ENCODE results near the gene SPACDR.
"Not testable (repeated sequence)": the region's sequence is repeated elsewhere in the genome, so short reads cannot be mapped to it uniquely, and the experiment has no call there.

SPACDR gene

DNA sequence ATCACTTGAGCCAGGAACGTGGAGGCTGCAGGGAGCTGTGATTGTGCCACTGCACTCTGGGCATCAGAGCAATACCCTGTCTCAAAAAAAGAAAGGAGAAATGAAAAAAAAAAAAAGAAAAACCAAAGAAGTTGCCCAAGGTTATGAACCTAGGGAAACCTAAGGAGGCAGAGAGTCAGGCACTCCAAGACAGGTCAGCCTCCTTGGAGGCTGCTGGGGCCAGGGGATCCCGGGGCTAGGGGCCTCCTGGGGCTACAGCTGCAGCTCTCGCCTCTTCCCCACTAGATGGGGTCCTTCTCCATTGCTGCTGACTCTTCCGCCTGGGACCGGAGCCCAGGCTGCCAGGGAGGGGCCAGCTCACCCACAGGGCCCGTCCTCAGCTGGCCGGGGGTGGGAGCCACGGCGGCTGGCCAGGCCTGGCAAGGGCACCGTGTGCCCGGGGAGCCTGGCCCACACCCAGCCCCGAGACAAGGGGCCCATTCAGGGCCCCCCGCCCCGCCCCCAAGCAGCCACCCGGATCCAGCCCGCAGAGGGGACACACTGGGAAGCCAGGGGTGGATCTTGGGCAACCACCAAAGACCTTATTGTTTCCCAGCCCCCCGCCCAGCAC is 1.7 kb upstream of the SPACDR start:
- DNase-seq (ENCODE audit: low read depth) = peak; percentile 70

DNA sequence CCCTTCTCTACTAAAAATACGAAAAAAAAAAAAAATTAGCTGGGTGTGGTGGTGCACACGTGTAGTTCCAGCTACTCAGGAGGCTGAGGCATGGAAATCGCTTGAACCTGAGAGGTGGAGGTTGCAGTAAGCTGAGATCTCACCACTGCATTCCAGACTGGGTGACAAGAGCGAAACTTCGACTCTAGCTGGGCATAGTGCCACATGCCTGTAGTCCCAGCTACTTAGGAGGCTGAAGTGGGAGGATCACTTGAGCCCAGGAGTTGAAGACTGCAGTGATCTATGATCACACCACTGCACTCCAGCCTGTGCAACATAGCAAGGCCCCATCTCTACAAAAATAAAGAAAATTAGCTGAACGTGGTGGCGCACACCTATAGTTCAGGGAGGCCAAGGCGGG is 1.2 kb upstream of the SPACDR start:
- no peak for DNase-seq (ENCODE audit: low read depth)

DNA sequence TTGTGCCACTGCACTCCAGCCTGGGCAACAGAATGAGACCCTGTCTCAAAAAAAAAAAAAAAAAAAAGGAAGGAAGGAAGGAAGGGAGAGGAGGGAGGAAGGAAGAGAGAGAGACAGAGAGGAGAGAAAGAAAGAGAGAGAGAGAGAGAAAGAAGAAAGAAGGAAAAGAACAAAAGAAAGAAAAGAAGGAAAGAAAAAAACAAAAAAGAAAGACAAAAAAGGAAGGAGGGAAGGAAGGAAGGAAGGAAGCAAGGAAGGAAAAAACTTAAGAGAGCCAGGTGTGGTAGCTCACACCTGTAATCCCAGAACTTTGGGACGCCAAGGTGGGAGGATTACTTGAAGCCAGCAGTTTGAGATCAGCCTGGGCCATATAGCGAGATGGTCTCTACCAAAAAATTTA is 731 bp upstream of the SPACDR start:
- DNase-seq (ENCODE audit: low read depth) = no peak

DNA sequence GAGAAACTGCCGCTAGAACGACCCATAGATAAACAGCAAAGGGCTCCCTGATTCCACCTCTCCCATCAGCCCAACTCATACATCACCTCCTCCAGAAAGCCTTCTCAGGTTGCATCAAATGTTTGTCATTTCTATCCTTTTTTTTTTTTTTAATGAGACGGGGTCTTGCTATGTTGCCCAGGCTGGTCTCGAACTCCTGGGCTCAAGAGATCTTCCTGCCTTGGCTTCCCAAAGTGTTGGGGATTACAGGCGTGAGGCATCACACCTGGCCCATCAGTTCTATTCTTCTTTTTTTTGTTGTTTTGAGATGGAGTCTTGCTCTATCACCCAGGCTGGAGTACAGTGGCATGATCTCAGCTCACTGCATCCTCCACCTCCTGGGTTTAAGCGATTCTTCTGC is 7.0 kb downstream of the SPACDR start:
- no peak for DNase-seq (ENCODE audit: low read depth)

DNA sequence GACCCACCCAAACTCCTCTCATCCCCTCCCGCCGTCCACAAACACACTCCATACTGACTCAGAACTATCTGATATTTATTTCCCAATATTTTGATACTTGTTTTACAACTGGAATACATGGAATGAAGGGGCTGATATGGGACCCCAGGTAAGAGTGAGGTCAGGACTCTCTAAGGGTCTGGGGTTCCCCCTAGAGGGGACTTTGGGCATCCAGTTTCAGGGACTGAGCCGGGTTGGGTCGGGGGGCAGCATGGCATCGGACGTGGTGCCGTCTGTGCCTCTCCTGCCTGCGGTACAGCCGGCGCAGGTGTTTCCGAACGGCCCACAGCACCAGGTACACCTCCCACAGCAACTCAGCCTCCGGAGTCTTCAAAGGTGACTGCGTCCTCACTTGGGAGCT is 7.5 kb downstream of the SPACDR start:
- DNase-seq (ENCODE audit: low read depth) = no peak

DNA sequence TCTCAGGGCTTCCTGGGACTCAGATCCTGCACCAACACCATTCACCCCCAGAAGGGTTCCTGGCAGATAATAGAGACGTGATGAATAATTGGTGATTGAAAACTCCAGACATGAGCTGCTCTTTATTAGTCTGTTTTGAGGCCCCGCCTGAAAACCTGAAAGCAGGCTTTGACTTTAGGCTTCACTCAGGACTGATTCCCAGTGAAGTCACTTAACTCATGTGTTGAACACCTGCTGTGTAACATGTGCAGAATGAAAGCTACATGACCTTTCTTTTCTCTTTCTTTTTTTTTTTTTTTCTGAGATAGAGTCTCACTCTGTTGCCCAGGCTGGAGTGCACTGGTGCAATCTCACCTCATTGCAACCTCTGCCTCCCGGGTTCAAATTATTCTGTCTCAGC is 8.9 kb downstream of the SPACDR start:
- no peak for DNase-seq (ENCODE audit: low read depth)

DNA sequence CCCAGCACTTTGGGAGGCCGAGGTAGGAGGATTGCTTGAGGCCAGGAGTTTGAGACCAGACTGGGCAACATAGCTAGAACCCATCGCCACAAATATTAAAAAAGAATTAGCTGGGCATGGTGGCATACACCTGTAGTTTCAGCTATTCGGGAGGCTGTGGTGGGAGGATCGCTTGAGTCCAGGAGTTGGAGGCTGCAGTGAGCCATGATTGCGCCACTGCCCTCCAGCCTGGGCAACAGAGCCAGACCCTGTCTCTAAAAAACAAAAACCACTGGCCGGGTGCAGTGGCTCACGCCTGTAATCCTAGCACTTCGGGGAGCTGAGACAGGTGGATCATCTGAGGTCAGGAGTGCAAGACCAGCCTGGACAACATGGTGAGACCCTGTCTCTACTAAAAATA is 10.2 kb downstream of the SPACDR start:
- not testable (repeated sequence) for DNase-seq (ENCODE audit: low read depth)

DNA sequence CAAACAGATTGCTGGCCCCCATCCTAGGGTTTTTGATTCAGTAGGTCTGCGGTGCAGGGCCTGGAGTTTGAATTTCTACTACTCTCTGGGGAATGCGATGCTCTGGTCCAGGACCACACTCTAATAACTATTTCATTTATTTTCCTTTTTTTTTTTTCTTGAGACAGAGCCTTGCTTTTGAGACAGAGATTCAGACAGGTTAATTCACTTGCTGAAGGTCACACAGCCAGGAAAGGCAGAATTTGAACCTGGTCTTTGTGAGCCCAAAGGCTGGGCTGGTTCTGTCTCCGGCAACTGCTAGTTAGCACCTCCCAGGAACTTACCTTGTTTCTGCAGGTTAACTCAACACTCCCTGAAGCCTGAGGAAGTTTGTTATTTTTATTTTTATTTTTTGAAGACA is 11.5 kb downstream of the SPACDR start:
- no peak for DNase-seq (ENCODE audit: low read depth)

DNA sequence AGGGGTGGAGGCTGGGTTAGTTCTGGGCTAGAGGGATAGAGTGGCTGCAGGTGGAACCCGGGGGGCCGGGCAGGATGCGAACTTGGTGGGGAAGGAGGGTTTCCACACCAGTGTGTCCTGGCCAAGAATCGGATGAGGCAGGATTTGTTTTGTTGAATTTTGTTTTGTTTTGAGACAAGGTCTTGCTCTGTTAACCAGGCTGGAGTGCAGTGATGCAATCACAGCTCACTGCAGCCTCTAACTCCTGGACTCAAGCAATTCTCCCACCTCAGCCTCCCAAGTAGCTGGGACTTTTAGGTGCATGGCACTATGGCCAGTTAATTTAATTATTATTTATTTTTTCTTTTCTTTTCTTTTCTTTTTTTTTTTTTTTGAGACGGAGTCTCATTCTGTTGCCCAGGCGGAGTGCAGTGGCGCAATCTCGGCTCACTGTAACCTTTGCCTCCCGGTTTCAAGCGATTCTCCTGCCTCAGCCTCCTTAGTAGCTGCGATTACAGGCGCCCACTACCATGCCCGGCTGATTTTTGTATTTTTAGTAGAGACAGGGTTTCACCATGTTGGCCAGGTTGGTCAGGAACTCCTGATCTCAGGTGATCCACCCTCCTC is 14.8 kb downstream of the SPACDR start:
- DNase-seq (ENCODE audit: low read depth) = no peak

DNA sequence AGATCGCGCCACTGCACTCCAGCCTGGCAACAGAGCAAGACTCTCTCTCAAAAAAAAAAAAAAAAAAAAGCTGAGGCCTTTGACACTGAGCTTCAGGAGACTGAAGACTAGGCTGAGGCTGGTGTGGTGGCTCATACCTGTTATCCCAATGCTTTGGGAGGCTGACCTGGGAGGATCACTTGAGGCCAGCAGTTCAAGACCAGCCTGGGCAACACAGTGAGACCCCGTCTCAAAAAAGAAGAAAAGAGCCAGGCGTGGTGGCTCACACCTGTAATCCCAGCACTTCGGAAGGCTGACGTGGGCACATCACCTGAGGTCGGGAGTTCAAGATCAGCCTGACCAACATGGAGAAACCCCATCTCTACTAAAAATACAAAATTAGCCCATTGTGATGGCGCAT is 16.7 kb downstream of the SPACDR start:
- DNase-seq (ENCODE audit: low read depth) = not testable (repeated sequence)

DNA sequence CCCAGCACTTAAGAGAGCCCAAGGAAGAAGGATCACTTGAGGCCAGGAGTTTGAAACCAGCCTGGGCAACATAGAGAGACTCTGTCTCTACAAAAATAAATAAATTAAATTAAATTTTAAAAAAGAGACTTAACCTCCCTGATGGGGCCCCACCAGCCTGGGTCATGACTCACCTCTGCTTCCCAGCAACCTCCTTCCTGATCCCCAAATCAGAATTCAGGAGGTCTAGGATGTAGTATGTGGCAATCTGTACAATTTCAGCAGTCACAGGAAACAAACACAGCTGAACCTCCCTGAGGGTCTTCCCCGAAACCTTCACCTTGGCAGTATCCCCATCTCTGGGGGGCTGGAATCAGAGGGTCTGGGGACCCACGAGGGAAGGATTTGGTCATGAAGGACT is 18.0 kb downstream of the SPACDR start:
- peak; percentile 64 for DNase-seq (ENCODE audit: low read depth)

DNA sequence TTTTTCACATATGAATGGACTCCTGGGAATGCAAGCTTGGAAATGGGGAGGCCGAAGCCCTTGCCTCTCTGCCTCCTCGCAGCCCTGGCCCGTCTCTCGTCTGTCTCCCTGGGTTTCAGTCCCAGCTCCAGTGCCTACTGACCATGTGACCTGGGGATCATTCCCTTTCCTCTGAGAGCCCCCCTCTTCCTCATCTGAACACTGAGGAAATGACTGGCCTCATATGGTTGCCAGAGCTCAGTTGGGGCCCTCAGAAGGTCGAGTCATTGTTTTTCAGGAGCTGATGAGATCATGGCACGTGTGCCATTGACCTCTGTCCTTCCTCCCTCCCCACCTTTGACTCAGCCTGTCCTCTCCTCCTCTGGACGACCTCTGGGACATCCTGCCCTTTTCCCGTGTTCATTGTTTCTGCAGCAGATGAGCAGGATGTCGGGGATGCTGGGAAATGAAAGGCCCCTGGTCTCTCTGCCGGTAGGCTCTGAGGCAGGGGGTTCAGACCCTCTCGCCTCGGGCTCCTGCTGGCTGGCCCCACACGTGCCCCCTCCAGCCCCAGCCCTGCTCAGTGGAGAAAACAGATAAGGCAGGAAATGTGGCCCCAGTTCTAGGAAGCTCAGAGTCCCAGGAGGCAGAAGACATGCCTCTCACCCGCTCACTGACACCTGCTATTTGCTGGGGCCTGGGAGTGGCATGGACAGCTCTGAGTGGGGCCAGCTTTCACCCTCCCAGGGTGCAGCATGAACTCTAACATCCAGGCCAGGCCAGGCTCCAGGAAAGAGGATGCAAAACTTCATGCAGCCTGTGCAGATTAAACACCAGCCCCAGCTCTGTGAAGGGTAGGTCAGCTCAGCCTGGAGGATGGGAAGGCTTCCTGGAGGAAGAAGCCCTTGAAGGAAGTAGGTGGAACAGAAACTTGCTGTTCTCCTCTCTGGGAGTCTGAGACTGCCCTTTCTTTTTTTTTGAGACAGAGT is 19.5 kb downstream of the SPACDR start:
- peak; percentile 73 for DNase-seq (ENCODE audit: low read depth)

DNA sequence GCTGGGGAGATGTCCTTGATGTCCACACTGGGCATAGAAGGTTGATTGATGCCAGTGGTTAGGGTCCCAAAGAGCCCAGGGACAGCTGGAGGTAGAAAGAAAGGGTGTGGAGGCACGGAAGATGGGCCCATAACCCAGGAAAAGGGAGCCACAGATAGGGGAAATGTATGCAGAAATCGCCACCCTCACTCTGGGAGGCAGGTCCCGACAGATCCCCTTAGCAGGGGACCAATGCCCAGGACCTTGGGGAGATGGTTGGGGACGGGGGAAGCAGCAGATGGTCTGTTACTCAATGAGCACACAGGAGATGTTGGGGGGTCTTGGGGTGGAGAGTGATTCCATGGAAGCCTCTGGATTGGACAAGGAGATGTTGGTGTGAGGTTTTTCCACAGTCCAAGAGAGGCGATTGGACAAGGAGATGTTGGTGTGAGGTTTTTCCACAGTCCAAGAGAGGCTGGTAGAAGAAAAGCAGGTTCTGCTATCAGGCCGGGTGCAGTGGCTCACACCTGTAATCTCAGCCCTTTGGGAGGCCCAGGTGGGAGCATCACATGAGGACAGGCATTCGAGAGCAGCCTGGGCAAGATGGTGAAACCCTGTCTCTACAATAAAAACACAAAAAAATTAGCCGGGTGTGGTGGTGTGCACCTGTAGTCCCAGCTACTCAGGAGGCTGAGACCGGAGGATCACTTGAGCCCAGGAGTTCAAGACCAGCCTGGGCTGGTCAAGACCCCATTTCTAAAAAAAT is 20.8 kb downstream of the SPACDR start:
- DNase-seq (ENCODE audit: low read depth) = no peak

DNA sequence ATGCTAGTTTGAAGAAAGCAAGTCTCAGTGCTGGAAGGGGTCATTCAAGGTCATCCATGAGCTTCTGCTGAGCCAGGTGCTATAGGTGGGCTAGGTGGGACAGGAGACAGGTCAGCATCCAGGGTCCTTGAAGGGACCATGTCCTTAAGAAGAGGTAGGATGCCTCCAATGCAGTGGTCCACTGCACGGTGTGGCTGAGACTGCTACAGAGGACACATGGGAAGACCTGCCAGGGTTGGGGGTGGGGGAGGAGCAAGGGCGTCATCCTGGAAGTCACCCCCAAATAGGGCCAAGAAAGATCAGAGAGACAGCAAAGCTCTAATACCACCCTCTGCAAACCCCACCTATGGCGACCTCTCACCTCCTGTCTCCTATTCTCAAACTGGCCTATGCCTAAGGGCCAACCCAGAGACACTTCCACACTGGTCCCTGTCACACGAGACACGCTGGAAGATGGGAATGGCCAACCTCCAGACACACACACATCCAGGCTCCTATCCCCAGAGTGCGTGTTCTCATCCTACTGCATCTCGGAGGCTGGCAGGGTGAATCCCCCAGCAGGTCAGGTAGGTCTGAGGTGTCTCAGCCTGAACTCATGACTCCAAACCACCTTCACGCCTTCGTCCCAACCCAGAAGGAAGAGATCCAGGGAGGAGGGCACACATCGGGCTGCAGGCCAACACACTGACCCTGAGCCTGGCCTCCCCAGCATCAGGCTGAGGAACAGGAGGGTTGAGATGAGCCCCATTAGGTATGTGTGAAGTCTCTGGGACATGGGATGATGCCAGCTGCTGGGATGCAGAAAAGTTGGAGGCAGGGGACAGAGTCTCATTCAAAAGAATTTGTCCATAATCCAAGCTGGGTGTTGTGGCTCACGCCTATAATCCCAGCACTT is 22.2 kb downstream of the SPACDR start:
- DNase-seq (ENCODE audit: low read depth) = no peak

DNA sequence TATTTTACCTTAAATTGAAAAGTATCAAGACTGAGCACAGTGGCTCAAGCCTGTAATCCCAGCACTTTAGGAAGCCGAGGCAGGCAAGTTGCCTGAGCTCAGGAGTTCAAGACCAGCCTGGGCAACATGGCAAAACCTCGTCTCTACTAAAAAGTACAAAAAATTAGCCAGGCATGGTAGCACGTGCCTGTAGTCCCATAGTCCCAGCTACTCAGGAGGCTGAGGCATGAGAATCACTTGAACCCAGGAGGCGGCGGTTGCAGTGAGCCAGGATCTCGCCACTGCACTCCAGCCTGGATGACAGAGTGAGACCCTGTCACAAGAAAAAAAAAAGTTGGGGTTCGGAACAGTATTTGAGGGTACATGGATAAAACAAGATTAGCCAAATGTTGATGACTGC is 24.8 kb downstream of the SPACDR start:
- DNase-seq (ENCODE audit: low read depth) = not testable (repeated sequence)

DNA sequence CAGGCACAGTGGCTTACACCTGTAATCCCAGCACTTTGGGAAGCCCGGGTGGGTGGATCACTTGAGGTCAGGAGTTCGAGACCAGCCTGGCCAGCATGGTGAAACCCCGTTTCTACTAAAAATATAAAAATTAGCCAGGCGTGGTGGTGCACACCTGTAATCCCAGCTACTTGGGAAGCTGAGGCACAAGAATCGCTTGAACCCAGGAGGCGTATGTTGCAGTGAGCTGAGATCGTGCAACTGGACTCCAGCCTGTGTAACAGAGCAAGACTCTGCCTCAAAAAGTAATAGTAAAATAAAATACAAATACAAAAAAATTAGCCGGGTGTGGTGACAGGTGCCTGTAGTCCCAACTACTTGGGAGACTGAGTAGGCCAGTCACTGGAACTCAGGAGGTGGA is 25.3 kb downstream of the SPACDR start:
- DNase-seq (ENCODE audit: low read depth) = not testable (repeated sequence)

DNA sequence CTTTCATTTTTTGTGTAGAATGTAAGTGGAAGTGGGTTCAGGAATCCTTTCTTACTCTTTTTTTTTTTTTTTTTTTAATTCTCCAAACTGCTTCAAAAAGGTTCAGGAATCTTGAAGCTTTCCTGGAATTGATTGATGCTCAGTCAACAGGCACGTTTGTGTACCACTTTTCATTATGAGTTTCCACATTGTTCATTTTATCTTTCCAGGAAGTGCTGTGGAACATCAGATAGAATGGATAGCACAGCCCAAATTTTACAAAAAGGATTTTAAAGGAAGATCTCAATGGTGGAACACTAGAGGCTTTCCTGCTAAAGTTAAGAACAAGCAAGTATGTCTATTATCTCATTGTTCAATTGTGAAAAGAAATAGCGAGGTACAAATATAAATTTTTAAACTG is 25.9 kb downstream of the SPACDR start:
- DNase-seq (ENCODE audit: low read depth) = no peak

DNA sequence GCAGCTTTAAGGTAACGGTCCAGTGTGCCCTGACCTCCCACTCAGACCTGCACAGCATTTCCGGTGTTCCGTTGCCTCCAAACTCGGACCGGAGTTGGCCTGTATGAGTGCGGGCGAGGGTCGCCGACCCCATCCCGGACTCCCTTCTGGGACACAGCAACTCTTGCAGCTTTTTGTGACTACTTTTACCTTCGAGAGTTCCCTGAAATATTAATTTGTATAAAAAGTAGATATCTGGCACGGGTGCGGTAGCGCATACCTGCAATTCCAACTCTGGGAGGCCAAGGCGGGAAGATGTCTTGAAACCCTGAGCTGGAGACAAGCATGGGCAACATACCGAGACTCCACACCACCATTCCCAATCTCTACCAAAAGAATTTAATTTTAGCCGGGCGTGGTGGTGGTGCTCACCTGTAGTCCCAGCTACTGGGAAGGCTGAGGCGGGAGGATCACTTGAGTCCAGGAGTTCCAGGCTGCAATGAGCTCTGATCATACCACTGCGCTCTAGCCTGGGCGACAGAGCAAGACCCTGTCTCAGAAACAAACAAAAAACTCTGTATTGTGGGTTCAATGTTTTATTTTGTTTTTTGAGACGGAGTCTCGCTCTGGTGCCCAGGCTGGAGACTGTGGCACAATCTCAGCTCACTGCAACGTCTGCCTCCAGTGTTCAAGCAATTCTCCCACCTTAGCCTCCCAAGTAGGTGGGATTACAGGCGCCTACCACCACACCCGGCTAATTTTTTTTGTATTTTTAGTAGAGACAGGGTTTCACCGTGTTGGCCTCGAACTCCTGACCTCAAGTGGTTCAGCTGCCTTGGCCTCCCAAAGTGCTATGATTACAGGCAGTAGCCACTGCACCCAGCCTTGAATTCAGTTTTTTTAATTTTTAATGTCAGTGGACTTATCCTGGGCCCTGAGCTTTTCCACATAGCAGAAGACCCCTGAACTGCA is 26.6 kb downstream of the SPACDR start:
- DNase-seq (ENCODE audit: low read depth) = no peak

DNA sequence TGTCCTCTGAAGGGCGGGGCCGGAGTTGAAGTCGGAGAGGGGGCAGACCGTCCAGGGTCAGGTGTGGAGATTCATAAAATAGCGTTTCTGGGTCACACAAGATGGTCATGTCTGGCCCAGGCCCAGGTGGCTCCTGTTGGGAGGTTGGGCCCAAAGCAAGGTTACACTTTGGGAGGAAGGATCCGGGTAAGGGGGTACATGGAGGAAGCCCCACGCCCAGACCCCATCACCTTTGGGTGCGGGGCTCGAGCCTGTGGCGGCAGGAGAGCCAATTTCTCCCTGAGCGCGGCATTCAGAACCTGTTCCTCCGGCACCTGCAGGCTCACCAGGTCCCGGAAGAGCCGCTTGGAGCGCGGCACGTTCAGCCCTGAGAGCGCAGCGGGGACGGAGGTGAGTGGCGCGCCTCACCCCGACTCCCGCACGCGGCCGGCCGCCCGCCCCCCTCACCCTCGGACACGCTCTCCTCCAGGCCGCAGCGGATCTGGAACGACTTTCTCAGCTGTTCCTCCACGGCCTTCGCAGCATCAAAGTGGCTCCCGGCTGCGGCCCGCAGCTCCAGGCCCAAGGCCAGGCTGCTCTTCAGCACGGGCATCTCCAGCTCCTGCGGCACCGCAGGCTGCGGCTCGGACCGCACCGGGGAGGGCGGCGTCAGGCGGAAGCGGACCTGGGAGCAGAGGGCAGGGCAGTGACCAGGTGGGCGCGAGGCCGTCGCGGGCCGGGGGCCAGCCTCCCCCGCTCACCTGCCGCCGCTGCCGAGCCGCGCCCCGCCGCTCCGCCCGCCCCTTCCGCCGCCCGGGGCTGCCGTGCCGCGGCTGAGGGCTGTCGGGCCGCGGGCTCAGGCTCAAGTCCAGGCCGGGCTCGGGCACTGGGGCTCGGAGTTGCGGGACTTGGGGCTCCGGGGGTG is 28.4 kb downstream of the SPACDR start:
- no peak for DNase-seq (ENCODE audit: low read depth)

All from amniotic epithelial cell (primary cell).